ENCODE results near the gene SBNO2. TPM values are rescaled to one million over a fixed set of nuclear protein-coding genes. Genes with fewer than 3 reads are reported as not detected.

Gene SBNO2
- total and polyA plus RNA-seq, 9 of the 15 experiments (the other 6 are each of a cell fraction or from before 2014, with no cell fraction given): 0.01 to 46.2 (median 6.7) TPM

DNA sequence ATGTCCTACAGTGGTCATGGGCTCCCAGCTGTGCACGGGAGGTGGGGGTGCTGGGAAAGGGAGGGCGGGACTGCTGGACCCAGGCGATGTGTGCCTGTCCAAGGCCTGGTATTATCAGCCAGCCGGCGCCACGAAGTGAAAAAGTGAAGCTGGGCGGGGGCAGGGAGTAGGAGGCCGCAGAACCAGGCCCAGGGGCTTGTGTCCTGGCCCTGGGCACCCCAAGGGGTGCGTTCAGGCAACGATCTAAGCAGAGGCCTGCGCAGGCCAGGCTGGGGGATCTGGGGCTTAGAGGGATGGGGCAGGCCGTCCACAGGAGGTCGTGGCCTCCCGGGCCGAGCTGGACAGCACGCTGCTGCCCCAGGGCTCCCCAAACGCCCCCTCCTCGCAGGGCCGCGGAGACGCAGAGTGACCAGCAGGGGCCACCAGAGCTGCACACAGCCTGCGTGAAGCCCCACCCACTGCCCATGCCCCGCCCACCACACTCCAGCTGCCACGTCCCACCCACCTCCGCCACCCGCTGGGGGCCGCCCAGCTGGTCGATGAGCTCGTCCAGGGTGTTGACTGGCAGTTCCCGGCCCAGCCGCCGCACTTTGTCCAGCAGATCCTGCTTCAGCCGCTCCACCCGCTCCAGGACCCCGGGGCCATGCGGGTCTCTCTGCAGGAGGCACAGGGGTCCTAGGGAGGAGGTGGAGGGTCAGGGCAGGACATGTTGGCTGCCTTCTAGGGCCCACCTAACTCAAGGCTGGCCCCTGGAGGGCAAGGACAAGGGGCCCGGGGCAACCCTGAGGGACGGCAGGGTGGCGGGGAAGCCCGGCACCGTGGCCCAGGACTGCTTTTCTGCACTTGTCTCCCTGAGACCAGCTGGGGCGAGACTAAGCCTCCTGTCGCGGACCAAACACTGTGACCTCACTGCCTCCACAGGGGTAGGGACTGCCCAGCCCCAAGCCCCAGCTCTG, 60.8 kb downstream of the SBNO2 start (continued):
- TF ChIP-seq, protein P1, sequence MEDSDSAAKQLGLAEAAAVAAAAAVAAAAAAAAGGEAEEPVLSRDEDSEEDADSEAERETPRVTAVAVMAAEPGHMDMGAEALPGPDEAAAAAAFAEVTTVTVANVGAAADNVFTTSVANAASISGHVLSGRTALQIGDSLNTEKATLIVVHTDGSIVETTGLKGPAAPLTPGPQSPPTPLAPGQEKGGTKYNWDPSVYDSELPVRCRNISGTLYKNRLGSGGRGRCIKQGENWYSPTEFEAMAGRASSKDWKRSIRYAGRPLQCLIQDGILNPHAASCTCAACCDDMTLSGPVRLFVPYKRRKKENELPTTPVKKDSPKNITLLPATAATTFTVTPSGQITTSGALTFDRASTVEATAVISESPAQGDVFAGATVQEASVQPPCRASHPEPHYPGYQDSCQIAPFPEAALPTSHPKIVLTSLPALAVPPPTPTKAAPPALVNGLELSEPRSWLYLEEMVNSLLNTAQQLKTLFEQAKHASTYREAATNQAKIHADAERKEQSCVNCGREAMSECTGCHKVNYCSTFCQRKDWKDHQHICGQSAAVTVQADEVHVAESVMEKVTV (CRISPR knock-in tag; IDR thresholded peaks at IDR 0.05): peak; percentile 70
- TF ChIP-seq NONO (IDR thresholded peaks at IDR 0.05; ENCODE audit: low read depth in 2 of 2, low read length in 1 of 2) (no peak), NFYB (IDR thresholded peaks at IDR 0.05; ENCODE audit: extremely low read depth, insufficient read length) (no peak), STAG1 (CRISPR knock-in tag; IDR thresholded peaks at IDR 0.05; ENCODE audit: borderline replicate concordance) (peak; percentile 77), SP2 (IDR thresholded peaks at IDR 0.05; ENCODE audit: extremely low read depth, low read depth, low read length, poor library complexity, severe bottlenecking) (no peak), GABPB1 (CRISPR knock-in tag; IDR thresholded peaks at IDR 0.05) (peak; percentile 31; the same call in 1 of the 2 replicates), DACH1 (IDR thresholded peaks at IDR 0.05; ENCODE audit: partially characterized antibody) (peak; percentile 97), ZBTB17 (CRISPR knock-in tag; IDR thresholded peaks at IDR 0.05) (no peak), GATAD2A (IDR thresholded peaks at IDR 0.05) (no peak), STAT5B (CRISPR knock-in tag; IDR thresholded peaks at IDR 0.05) (no peak), ZNF589 (CRISPR knock-in tag; IDR thresholded peaks at IDR 0.05; ENCODE audit: low read depth) (no peak), C11orf30 (IDR thresholded peaks at IDR 0.05; ENCODE audit: low read depth) (no peak), RBFOX2 (IDR thresholded peaks at IDR 0.05; ENCODE audit: low read depth, low read length) (peak; percentile 8; the same call in 1 of the 2 replicates), CHCHD3 (CRISPR knock-in tag; IDR thresholded peaks at IDR 0.05) (no peak), CBFA2T2 (conservative IDR thresholded peaks at IDR 0.05) (0 out of 2 replicates have a peak, but pooled peaks have one; percentile 9), MCM2 (IDR thresholded peaks at IDR 0.05; ENCODE audit: low read depth) (no peak), ZFP36 (IDR thresholded peaks at IDR 0.05; ENCODE audit: low read depth, low read length, partially characterized antibody) (no peak), FOXK2 (conservative IDR thresholded peaks at IDR 0.05 in 1 of 2, IDR thresholded peaks at IDR 0.05 in 1 of 2; ENCODE audit: low read depth in 2 of 2) (peak; percentile 32 to 45; a peak in 1 of 4 replicates), YBX1 (IDR thresholded peaks at IDR 0.05) (no peak), CCNT2 (IDR thresholded peaks at IDR 0.05; ENCODE audit: borderline replicate concordance, extremely low read depth, insufficient read length, low read depth, low read length) (peak; percentile 46)
- TF ChIP-seq, protein P2, sequence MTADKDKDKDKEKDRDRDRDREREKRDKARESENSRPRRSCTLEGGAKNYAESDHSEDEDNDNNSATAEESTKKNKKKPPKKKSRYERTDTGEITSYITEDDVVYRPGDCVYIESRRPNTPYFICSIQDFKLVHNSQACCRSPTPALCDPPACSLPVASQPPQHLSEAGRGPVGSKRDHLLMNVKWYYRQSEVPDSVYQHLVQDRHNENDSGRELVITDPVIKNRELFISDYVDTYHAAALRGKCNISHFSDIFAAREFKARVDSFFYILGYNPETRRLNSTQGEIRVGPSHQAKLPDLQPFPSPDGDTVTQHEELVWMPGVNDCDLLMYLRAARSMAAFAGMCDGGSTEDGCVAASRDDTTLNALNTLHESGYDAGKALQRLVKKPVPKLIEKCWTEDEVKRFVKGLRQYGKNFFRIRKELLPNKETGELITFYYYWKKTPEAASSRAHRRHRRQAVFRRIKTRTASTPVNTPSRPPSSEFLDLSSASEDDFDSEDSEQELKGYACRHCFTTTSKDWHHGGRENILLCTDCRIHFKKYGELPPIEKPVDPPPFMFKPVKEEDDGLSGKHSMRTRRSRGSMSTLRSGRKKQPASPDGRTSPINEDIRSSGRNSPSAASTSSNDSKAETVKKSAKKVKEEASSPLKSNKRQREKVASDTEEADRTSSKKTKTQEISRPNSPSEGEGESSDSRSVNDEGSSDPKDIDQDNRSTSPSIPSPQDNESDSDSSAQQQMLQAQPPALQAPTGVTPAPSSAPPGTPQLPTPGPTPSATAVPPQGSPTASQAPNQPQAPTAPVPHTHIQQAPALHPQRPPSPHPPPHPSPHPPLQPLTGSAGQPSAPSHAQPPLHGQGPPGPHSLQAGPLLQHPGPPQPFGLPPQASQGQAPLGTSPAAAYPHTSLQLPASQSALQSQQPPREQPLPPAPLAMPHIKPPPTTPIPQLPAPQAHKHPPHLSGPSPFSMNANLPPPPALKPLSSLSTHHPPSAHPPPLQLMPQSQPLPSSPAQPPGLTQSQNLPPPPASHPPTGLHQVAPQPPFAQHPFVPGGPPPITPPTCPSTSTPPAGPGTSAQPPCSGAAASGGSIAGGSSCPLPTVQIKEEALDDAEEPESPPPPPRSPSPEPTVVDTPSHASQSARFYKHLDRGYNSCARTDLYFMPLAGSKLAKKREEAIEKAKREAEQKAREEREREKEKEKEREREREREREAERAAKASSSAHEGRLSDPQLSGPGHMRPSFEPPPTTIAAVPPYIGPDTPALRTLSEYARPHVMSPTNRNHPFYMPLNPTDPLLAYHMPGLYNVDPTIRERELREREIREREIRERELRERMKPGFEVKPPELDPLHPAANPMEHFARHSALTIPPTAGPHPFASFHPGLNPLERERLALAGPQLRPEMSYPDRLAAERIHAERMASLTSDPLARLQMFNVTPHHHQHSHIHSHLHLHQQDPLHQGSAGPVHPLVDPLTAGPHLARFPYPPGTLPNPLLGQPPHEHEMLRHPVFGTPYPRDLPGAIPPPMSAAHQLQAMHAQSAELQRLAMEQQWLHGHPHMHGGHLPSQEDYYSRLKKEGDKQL (CRISPR knock-in tag; IDR thresholded peaks at IDR 0.05; ENCODE audit: borderline replicate concordance): no peak
